Tibial nerve (tissue), 4 donors: ENCODE data around the gene PIK3CD. TPM values are rescaled to one million over a fixed set of nuclear protein-coding genes. Genes with fewer than 3 reads are reported as not detected.

Experiments used
- DNase-seq, 2 donors: peaks; one replicate each; pipeline ENCODE4 v3.0.0-alpha.2; 2019; ENCODE audit warnings: low spot score in 2 of 2
- H3K27ac ChIP-seq, 4 donors: fragments of 200-600 bp; sonication (generic) in 3 of 4; one replicate each; pipeline ENCODE4 v1.5.1; 2017 to 2019; ENCODE audit warnings: mild to moderate bottlenecking in 1 of 4
- H3K27me3 ChIP-seq, 2 donors: fragments of 200-600 bp; sonication (generic) in 1 of 2; one replicate each; pipeline versions ENCODE4 v1.5.1 to v1.6.0; 2017 to 2019
- H3K36me3 ChIP-seq, 3 donors: fragments of 200-600 bp; sonication (generic); one replicate each; pipeline ENCODE4 v1.5.1; 2018 to 2019
- H3K4me1 ChIP-seq, 4 donors: fragments of 200-600 bp; sonication (generic) in 3 of 4; one replicate each; pipeline ENCODE4 v1.5.1; 2017 to 2019
- H3K4me3 ChIP-seq, 4 donors: fragments of 200-600 bp; sonication (generic) in 3 of 4; one replicate each; pipeline ENCODE4 v1.5.1; 2017 to 2019; ENCODE audit warnings: mild to moderate bottlenecking in 1 of 4, moderate library complexity in 1 of 4
- H3K9me3 ChIP-seq, 4 donors: fragments of 200-600 bp; sonication (generic) in 3 of 4; one replicate each; pipeline ENCODE4 v1.5.1; 2017 to 2019
- EP300 ChIP-seq, 2 donors: sonication (generic); formaldehyde crosslinking; IDR thresholded peaks; one replicate each; pipeline ENCODE4 v1.6.1; 2017; ENCODE audit warnings: antibody characterized with exemption in 2 of 2, mild to moderate bottlenecking in 1 of 2
- POLR2A ChIP-seq, 2 donors: fragments of 450-650 bp; IDR thresholded peaks; one replicate each; pipeline ENCODE4 v1.6.1; 2017; ENCODE audit warnings: antibody characterized with exemption in 2 of 2, mild to moderate bottlenecking in 2 of 2, moderate library complexity in 2 of 2
- WGBS, 2 donors: methylation state at CpG; one replicate each; pipeline ENCODE4 v1.1.5; 2018; 5-methylcytosine and 5-hydroxymethylcytosine counted together
- total RNA-seq, 4 donors: library from RNA; depleted of rRNA; stranded (reverse); fragments of >200 nt; gene quantifications; one replicate each; pipeline ENCODE4 v1.1.0, GENCODE V29; 2016
- TF ChIP-seq, protein P1 (sequence below), 5 experiments: fragments of 200-600 bp in 3 of 5; fragments of 450-650 bp in 2 of 5; sonication (generic) in 3 of 5; IDR thresholded peaks; one replicate each; pipeline ENCODE4 v1.5.1; 2016 to 2019; ENCODE audit warnings: antibody characterized with exemption in 5 of 5, mild to moderate bottlenecking in 3 of 5, moderate library complexity in 2 of 5

The PIK3CD gene
- total RNA-seq, 4 donors from 2014 or later: 6.9 to 18.0 (median 10.2) TPM

DNA sequence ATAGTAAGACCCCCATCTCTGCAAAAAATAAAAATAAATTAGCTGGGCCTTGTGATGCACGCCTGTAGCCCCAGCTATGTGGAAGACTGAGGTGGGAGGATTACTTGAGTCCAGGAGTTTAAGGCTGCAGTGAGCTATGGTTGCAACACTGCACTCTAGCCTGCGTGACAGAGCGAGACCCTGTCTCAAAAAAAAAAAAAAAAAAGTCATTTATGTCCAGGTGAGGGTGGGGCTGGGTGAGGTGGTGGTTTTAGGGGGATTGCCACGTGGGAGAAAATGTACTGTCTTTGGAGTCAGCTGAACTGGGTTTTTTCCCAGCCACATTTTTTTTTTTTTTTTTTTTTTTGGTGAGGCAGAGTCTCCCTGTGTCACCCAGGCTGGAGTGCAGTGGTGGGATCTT, 6.7 kb downstream of the PIK3CD start:
- WGBS, 2 donors: 85 to 88% methylated on average over 4 of the region's 4 CpGs
- Histone ChIP-seq H3K27ac (no peak overlapping the region), H3K4me1 (no peaks in the 10 kb centered on the region), H3K9me3 (no peaks in the 10 kb centered on the region), H3K27me3 (peaks cover 0 to 24% of the 10 kb centered on the region in 2 donors), H3K36me3 (no peaks in the 10 kb centered on the region), H3K4me3 (no peak overlapping the region)
- TF ChIP-seq, protein P1, sequence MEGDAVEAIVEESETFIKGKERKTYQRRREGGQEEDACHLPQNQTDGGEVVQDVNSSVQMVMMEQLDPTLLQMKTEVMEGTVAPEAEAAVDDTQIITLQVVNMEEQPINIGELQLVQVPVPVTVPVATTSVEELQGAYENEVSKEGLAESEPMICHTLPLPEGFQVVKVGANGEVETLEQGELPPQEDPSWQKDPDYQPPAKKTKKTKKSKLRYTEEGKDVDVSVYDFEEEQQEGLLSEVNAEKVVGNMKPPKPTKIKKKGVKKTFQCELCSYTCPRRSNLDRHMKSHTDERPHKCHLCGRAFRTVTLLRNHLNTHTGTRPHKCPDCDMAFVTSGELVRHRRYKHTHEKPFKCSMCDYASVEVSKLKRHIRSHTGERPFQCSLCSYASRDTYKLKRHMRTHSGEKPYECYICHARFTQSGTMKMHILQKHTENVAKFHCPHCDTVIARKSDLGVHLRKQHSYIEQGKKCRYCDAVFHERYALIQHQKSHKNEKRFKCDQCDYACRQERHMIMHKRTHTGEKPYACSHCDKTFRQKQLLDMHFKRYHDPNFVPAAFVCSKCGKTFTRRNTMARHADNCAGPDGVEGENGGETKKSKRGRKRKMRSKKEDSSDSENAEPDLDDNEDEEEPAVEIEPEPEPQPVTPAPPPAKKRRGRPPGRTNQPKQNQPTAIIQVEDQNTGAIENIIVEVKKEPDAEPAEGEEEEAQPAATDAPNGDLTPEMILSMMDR (IDR thresholded peaks at IDR 0.05): no peak
- TF ChIP-seq POLR2A (IDR thresholded peaks at IDR 0.05): no peak
- no peak for TF ChIP-seq EP300 (IDR thresholded peaks at IDR 0.05)
- DNase-seq: no peak

DNA sequence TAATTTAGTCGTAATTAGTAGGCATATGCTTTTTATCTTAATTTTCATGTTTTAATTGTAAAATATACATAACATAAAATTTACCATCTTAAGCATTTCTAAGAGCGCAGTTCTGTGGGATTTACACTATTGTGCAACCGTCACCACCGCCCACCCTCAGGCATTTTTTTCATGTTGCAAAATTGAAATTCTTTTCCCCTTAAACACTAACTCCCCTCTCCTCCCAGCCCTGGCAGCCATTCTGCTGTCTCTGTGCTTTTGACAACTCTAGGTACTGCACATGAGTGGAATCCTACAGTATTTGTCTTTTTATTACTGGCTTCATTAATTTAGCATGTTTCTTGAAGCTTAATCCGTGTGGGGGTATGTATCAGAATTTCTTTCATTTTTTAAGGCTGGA, 7.8 kb downstream of the PIK3CD start:
- DNase-seq: no peak
- WGBS, 2 donors: 43% methylated on average over 5 of the region's 5 CpGs

DNA sequence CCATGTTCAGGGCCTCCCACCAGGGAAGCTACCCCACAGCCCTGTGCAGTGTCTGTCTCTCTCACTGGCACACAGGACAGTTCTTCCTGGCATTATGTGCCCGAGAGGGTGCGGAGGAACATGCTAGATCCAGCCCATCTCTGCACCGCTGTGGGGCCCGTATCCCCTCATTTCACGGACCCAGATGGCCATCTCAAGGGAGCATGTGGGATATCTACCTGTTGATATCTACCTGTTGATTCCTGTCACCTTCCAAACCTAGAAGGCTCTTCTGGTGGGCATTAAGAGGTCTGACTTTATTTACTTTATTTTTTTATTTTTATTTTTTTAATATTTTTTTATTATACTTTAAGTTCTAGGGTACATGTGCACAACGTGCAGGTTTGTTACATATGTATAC, 11.7 kb downstream of the PIK3CD start:
- H3K36me3 ChIP-seq: no peaks in the 10 kb centered on the region
- H3K9me3 ChIP-seq: no peaks in the 10 kb centered on the region
- no peak for DNase-seq
- H3K4me3 ChIP-seq: no peak overlapping the region
- H3K27ac ChIP-seq: no peak overlapping the region
- H3K27me3 ChIP-seq: peaks cover 0 to 15% of the 10 kb centered on the region in 2 donors
- TF ChIP-seq EP300 (IDR thresholded peaks at IDR 0.05) (no peak), POLR2A (IDR thresholded peaks at IDR 0.05) (no peak)
- TF ChIP-seq, protein P1 (IDR thresholded peaks at IDR 0.05): no peak
- H3K4me1 ChIP-seq: no peaks in the 10 kb centered on the region
- 84 to 93% methylated on average over 6 of the region's 6 CpGs for WGBS, 2 donors

More for the DNA sequence above, 7.8 kb downstream of the PIK3CD start:
- Histone ChIP-seq H3K36me3 (no peaks in the 10 kb centered on the region), H3K27me3 (peaks cover 0 to 13% of the 10 kb centered on the region in 2 donors), H3K4me3 (no peak overlapping the region), H3K4me1 (no peaks in the 10 kb centered on the region), H3K27ac (no peak overlapping the region), H3K9me3 (no peaks in the 10 kb centered on the region)
- TF ChIP-seq EP300 (IDR thresholded peaks at IDR 0.05): no peak
- TF ChIP-seq, protein P1 (IDR thresholded peaks at IDR 0.05): no peak
- no peak for TF ChIP-seq POLR2A (IDR thresholded peaks at IDR 0.05)

DNA sequence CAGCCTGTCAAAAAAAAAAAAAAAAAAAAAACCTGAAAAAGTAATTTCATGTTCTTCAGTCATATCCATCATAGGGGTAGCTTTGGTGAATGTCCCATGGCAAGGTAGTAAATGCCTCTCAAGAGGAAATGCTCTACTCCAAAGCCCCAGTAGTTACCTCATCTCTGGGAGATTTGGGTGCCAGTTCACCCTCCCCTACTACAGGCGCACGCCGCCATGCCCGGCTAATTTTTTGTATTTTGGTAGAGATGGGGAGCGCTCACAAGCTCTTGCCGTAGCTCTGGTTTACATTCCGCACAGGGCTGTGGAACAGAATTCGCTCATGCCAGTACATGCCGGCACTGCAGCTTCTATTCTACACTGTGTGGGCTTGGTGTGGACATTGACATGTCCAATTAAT, 13.7 kb downstream of the PIK3CD start:
- TF ChIP-seq POLR2A (IDR thresholded peaks at IDR 0.05) (no peak), EP300 (IDR thresholded peaks at IDR 0.05) (no peak)
- TF ChIP-seq, protein P1 (IDR thresholded peaks at IDR 0.05): no peak
- 86 to 90% methylated on average over 9 of the region's 9 CpGs for WGBS, 2 donors
- H3K9me3 ChIP-seq: no peaks in the 10 kb centered on the region
- H3K4me1 ChIP-seq: no peaks in the 10 kb centered on the region
- H3K36me3 ChIP-seq: no peaks in the 10 kb centered on the region
- DNase-seq: no peak
- H3K27ac ChIP-seq: no peak overlapping the region
- peaks cover 0 to 11% of the 10 kb centered on the region in 2 donors for H3K27me3 ChIP-seq
- H3K4me3 ChIP-seq: no peak overlapping the region

DNA sequence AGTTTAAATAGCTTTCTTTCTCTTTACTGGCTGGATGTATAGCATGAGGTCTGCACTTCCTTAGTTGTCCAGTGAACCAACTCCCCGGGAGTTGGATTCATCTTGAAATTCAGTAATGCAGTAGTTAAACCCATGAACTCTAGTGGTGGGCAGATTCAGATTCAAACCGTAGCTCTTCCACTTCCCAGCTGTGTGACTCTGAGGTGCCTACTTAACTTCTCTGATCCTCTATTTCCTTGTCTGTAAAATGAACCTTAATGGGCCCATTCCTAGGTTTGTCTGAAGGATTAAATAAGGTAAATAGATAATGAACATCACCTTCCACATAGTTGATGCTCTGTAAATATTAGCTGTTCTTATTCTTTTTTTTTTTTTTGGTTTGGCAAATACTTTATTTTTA, 16.5 kb downstream of the PIK3CD start:
- H3K4me1 ChIP-seq: no peaks in the 10 kb centered on the region
- no peak overlapping the region for H3K27ac ChIP-seq
- H3K27me3 ChIP-seq: peaks cover 0 to 10% of the 10 kb centered on the region in 2 donors
- DNase-seq: no peak
- 34 to 39% methylated on average over 2 of the region's 2 CpGs for WGBS, 2 donors
- H3K36me3 ChIP-seq: no peaks in the 10 kb centered on the region
- TF ChIP-seq, protein P1 (IDR thresholded peaks at IDR 0.05): no peak
- TF ChIP-seq EP300 (IDR thresholded peaks at IDR 0.05) (no peak), POLR2A (IDR thresholded peaks at IDR 0.05) (no peak)
- H3K9me3 ChIP-seq: no peaks in the 10 kb centered on the region
- H3K4me3 ChIP-seq: no peak overlapping the region
